Activated CD8-positive, alpha-beta T cell treated with anti-CD3 and anti-CD28 coated beads for 36 hours (primary cell): ENCODE results near the gene RHOV. TPM values are rescaled to one million over a fixed set of nuclear protein-coding genes. Genes with fewer than 3 reads are reported as not detected.

Source experiments
- ATAC-seq: fragments of 200-7000 bp; cut with Tn5 transposase; one replicate; pipeline ENCODE4 v1.10.0; 2021; ENCODE audit warnings: mild to moderate bottlenecking, moderate library complexity
- CTCF ChIA-PET: fragments of 350-600 bp; sonication (Branson Sonifier 250); formaldehyde crosslinking; loops from one replicate; lab custom pipeline; 2021; ENCODE audit warnings: antibody characterized with exemption; lab: Charles Lee
- POLR2A ChIA-PET: fragments of 350-600 bp; sonication (Branson Sonifier 250); formaldehyde crosslinking; loops from one replicate; lab custom pipeline; 2021; ENCODE audit warnings: antibody characterized with exemption; lab: Charles Lee
- DNase-seq: peaks from one replicate; pipeline ENCODE4 v3.0.0-alpha.2; 2020
- H3K27ac Mint-ChIP-seq: one replicate; pipeline ENCODE4 v1.8.0; 2021; ENCODE audit warnings: mild to moderate bottlenecking, mixed read lengths
- H3K27me3 Mint-ChIP-seq: one replicate; pipeline ENCODE4 v1.8.0; 2021; ENCODE audit warnings: mixed read lengths
- H3K36me3 Mint-ChIP-seq: one replicate; pipeline ENCODE4 v1.8.0; 2021; ENCODE audit warnings: low read depth, mixed read lengths
- H3K4me1 Mint-ChIP-seq: one replicate; pipeline ENCODE4 v1.8.0; 2021; ENCODE audit warnings: low read depth, mixed read lengths
- H3K4me3 Mint-ChIP-seq: one replicate; pipeline ENCODE4 v1.8.0; 2021; ENCODE audit warnings: mild to moderate bottlenecking, moderate library complexity, mixed read lengths
- H3K9me3 Mint-ChIP-seq: one replicate; pipeline ENCODE4 v1.8.0; 2021; ENCODE audit warnings: mixed read lengths
- CTCF ChIP-seq: fragments of 200-600 bp; IDR thresholded peaks from one replicate; pipeline ENCODE4 v1.8.0; 2022; ENCODE audit warnings: antibody characterized with exemption, mild to moderate bottlenecking
- intact Hi-C: fragments of 100-400 bp; cut with micrococcal nuclease; formaldehyde crosslinking; loops from one replicate; pipeline ENCODE4 v1.10.0; 2022
- total RNA-seq, 2 experiments: library from RNA; stranded (reverse); gene quantifications; one replicate each; pipeline ENCODE4 v1.2.3, GENCODE V29; 2021

RHOV gene
- total RNA-seq, 2 experiments from 2014 or later: 0.40 to 0.41 TPM

DNA sequence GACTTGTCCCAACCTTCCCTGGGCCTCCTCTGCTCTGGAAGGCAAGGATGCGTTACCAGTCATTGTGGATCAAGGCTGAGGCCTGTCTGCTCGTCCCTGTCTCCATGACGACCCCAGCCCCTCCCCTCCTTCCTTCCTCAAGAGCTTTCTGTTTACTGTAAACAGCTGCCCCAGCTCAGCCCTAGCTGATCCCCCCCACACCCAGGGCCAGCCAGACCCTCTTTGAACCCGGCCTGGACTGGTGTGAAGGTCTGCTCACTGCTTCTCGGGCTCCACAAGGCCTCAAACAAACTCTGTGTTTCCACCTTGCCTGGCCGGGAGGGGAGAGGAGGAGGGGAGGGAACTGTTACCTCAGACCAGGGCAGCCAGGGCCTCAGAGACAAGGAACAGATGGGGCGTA, 37.1 kb upstream of the RHOV start:
- Mint-ChIP-seq H3K4me3 (no peak overlapping the region), H3K27ac (no peak overlapping the region), H3K27me3 (no peaks in the 10 kb centered on the region), H3K36me3 (no peaks in the 10 kb centered on the region), H3K4me1 (peaks cover 9% of the 10 kb centered on the region), H3K9me3 (no peaks in the 10 kb centered on the region)
- no peak for DNase-seq
- intact Hi-C loops: no loop called here
- ChIA-PET CTCF (interaction anchor here (1.2 to 2.0 kb wide), 4 partner anchors 8 to 111 kb away, joined by 3 to 8 read pairs (median 4); partner anchors contain the start of gene CHAC1), POLR2A (no interaction called here)
- TF ChIP-seq CTCF: no peak
- ATAC-seq: no peak

DNA sequence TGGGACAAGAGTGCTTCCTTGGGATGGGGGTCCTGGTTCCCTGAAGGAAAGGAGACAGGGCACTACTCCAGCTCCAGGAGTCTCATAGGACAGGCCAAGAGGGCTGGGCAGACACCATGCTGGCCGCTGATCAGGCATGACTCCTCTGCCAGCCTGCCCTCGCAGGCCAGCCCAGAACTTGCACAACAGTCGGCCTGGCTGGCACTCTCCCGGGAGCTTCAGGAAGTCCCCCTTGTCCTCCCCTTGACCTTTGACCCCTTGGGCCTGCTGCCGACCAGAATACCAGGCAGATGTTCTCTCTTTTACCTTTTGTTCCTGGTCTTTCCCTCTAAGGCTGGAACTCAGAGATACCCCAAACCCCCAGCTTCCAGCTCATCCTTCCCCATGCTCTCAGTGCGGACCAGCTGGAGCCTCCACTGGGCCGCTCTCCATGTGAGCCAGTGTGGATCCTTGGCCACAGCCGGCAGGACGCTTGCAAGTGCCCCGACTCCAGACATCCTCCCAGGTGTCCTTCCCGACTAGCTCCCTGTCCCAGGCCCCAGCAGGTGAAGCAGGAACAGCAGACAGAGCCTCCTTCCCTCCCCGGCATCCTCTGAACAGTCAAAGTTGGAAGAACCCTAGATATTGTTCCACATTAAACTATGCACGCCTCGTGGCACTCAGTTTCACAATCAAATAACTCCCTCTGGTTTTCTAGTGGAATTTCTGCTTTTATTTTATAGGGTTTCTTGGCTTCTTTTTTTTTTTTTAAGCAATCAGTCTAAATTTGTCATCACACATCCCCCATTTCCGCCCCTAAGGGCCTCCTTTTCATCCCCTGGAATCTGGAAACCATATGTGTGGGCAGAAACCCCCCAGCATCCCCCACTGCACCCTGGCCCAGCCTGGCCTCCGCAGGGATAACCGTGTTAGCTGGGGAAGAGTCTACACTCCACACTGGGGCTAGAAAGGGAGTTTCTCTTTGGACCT, 35.9 kb upstream of the RHOV start:
- ChIA-PET CTCF (interaction anchor here (1.0 to 8.6 kb wide), 6 partner anchors 14 to 112 kb away, joined by 3 to 133 read pairs (median 8); partner anchors contain the start of genes DLL4 and VPS18), POLR2A (interaction anchor here (1.0 kb wide), 1 partner anchor 10 kb away, joined by 4 read pairs; no protein-coding TSS in a partner anchor)
- ATAC-seq: no peak
- Mint-ChIP-seq H3K4me3 (no peak overlapping the region), H3K27ac (no peak overlapping the region), H3K27me3 (no peaks in the 10 kb centered on the region), H3K4me1 (peaks cover 9% of the 10 kb centered on the region), H3K36me3 (no peaks in the 10 kb centered on the region), H3K9me3 (no peaks in the 10 kb centered on the region)
- no peak for TF ChIP-seq CTCF
- intact Hi-C loops: loop anchor here (10.0 kb wide), 2 partner anchors 45 to 115 kb away; partner anchors contain the start of gene CHAC1
- no peak for DNase-seq

GRCh38 chr15:40908095-40908494, 34.1 kb upstream of the RHOV start:
- POLR2A ChIA-PET: interaction anchor here (0.9 to 2.9 kb wide), 9 partner anchors 9 to 425 kb away, joined by 3 to 11 read pairs (median 3); no protein-coding TSS in a partner anchor
- no peak for TF ChIP-seq CTCF
- Mint-ChIP-seq H3K27ac (peak overlapping the region; percentile 57), H3K9me3 (no peaks in the 10 kb centered on the region), H3K36me3 (peaks cover 6% of the 10 kb centered on the region), H3K27me3 (no peaks in the 10 kb centered on the region), H3K4me1 (peaks cover 18% of the 10 kb centered on the region), H3K4me3 (peak overlapping the region; percentile 15)
- no peak for ATAC-seq
- intact Hi-C loops: loop anchor here (10.0 kb wide), 2 partner anchors 47 to 117 kb away; partner anchors contain the start of gene CHAC1
- CTCF ChIA-PET: interaction anchor here (1.9 to 9.4 kb wide), 7 partner anchors 12 to 277 kb away, joined by 9 to 133 read pairs (median 96); partner anchors contain the start of genes CHAC1, DLL4 and VPS18
- DNase-seq: no peak

GRCh38 chr15:40906991-40907802, 33.2 kb upstream of the RHOV start:
- ATAC-seq (peak; percentile 48), DNase-seq (peak; percentile 77)
- no peak for TF ChIP-seq CTCF
- POLR2A ChIA-PET: interaction anchor here (0.9 to 2.9 kb wide), 12 partner anchors 8 to 426 kb away, joined by 3 to 11 read pairs (median 3); partner anchors contain the start of gene VPS18
- H3K27ac Mint-ChIP-seq: peak overlapping the region; percentile 85
- peaks cover 23% of the 10 kb centered on the region for H3K4me1 Mint-ChIP-seq
- intact Hi-C loops: loop anchor here (10.0 kb wide), 2 partner anchors 48 to 118 kb away; partner anchors contain the start of gene CHAC1
- H3K27me3 Mint-ChIP-seq: no peaks in the 10 kb centered on the region
- no peaks in the 10 kb centered on the region for H3K9me3 Mint-ChIP-seq
- H3K4me3 Mint-ChIP-seq: peak overlapping the region; percentile 74
- H3K36me3 Mint-ChIP-seq: peaks cover 9% of the 10 kb centered on the region
- CTCF ChIA-PET: interaction anchor here (0.6 to 9.4 kb wide), 20 partner anchors 9 to 291 kb away, joined by 3 to 133 read pairs (median 4); partner anchors contain the start of genes CHAC1, DLL4, DNAJC17 and RHOV
